ENCODE measurements around the gene SLC44A5. TPM values are rescaled to one million over a fixed set of nuclear protein-coding genes. Genes with fewer than 3 reads are reported as not detected.

SLC44A5 gene
- total and polyA plus RNA-seq, 10 of the 15 experiments (the other 5 are each of a cell fraction or from before 2014, with no cell fraction given), result 0.04 to 1.3 TPM; not detected in 8

GRCh38 chr1:75373542-75374159 is 237.3 kb downstream of the SLC44A5 start:
- Histone ChIP-seq H3K27me3 (replicated peaks in 1 of 2; ENCODE audit: control insufficient read depth in 2 of 2, insufficient read depth in 2 of 2, low read length in 1 of 2) (no peaks in the 10 kb centered on the region), H4K20me1 (ENCODE audit: control insufficient read depth, insufficient read depth) (no peaks in the 10 kb centered on the region), H2AFZ (ENCODE audit: control insufficient read depth, low read depth, low read length) (no peak overlapping the region), H3K36me3 (ENCODE audit: control insufficient read depth in 2 of 2, insufficient read depth in 2 of 2, low read length in 1 of 2) (no peaks in the 10 kb centered on the region), H3K4me1 (ENCODE audit: control insufficient read depth, insufficient read depth, low read length) (no peaks in the 10 kb centered on the region), H3K9me3 (replicated peaks; ENCODE audit: control insufficient read depth, insufficient read depth, low read length) (no peaks in the 10 kb centered on the region), H3K9ac (ENCODE audit: control insufficient read depth, insufficient read depth, low read length) (no peak overlapping the region), H3K79me2 (ENCODE audit: control insufficient read depth, insufficient read depth, low read length) (no peaks in the 10 kb centered on the region), H3K27ac (ENCODE audit: control insufficient read depth, insufficient read depth) (no peak overlapping the region), H3K4me2 (ENCODE audit: control insufficient read depth, insufficient read depth) (no peak overlapping the region), H3K4me3 (no peak overlapping the region)
- ATAC-seq, result no peak
- no peak for FAIRE-seq
- ChIA-PET CTCF (no interaction called here), POLR2A (no interaction called here), SMC1A (ENCODE audit: uncharacterized antibody, unreplicated experiment) (no interaction called here), RAD21 (ENCODE audit: unreplicated experiment) (no interaction called here)
- intact Hi-C loops (cut with micrococcal nuclease; ENCODE audit: unreplicated experiment) (no loop called here), in situ Hi-C loops (cut with MboI) (no loop called here)
- WGBS (ENCODE audit: insufficient coverage, insufficient replicate concordance, low lambda C conversion rate, missing lambda C conversion rate), result 46% methylated on average over 5 of the region's 5 CpGs
- no peak for DNase-seq (ENCODE audit: low read depth, low spot score)
- TF ChIP-seq, protein P1, sequence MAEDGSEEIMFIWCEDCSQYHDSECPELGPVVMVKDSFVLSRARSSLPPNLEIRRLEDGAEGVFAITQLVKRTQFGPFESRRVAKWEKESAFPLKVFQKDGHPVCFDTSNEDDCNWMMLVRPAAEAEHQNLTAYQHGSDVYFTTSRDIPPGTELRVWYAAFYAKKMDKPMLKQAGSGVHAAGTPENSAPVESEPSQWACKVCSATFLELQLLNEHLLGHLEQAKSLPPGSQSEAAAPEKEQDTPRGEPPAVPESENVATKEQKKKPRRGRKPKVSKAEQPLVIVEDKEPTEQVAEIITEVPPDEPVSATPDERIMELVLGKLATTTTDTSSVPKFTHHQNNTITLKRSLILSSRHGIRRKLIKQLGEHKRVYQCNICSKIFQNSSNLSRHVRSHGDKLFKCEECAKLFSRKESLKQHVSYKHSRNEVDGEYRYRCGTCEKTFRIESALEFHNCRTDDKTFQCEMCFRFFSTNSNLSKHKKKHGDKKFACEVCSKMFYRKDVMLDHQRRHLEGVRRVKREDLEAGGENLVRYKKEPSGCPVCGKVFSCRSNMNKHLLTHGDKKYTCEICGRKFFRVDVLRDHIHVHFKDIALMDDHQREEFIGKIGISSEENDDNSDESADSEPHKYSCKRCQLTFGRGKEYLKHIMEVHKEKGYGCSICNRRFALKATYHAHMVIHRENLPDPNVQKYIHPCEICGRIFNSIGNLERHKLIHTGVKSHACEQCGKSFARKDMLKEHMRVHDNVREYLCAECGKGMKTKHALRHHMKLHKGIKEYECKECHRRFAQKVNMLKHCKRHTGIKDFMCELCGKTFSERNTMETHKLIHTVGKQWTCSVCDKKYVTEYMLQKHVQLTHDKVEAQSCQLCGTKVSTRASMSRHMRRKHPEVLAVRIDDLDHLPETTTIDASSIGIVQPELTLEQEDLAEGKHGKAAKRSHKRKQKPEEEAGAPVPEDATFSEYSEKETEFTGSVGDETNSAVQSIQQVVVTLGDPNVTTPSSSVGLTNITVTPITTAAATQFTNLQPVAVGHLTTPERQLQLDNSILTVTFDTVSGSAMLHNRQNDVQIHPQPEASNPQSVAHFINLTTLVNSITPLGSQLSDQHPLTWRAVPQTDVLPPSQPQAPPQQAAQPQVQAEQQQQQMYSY (CRISPR knock-in tag; IDR thresholded peaks at IDR 0.05), result no peak
- no peak for TF ChIP-seq SIN3A (IDR thresholded peaks at IDR 0.05; ENCODE audit: low read depth, low read length)
- no TSS peak for BruUV-seq (replicated peaks)

DNA sequence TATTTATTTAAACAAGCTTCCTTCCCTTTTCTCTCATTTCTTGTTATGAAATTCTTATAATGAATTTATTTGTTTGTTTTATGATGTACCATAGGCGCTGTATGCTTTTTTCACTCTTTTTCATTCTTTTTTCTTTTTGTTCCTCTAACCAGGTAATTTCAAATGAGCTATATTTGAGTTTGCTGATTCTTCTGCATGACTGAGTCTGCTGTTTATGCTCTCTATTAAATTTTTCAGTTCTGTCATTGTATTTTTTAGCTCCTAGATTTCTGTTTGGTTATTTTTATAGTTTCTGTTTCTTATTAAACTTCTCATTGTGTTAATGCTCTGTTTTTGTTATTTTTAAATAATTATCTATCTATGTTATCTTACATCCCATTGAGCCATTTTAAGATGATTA is 244.3 kb downstream of the SLC44A5 start:
- Histone ChIP-seq H4K20me1 (ENCODE audit: control insufficient read depth, insufficient read depth) (no peaks in the 10 kb centered on the region), H3K27me3 (replicated peaks in 1 of 2; ENCODE audit: control insufficient read depth in 2 of 2, insufficient read depth in 2 of 2, low read length in 1 of 2) (no peaks in the 10 kb centered on the region), H3K79me2 (ENCODE audit: control insufficient read depth, insufficient read depth, low read length) (no peaks in the 10 kb centered on the region), H3K4me3 (no peak overlapping the region), H3K4me2 (ENCODE audit: control insufficient read depth, insufficient read depth) (no peak overlapping the region), H2AFZ (ENCODE audit: control insufficient read depth, low read depth, low read length) (no peak overlapping the region), H3K36me3 (ENCODE audit: control insufficient read depth in 2 of 2, insufficient read depth in 2 of 2, low read length in 1 of 2) (no peaks in the 10 kb centered on the region), H3K9me3 (replicated peaks; ENCODE audit: control insufficient read depth, insufficient read depth, low read length) (no peaks in the 10 kb centered on the region; the same call in 1 of the 3 replicates), H3K9ac (ENCODE audit: control insufficient read depth, insufficient read depth, low read length) (no peak overlapping the region), H3K4me1 (ENCODE audit: control insufficient read depth, insufficient read depth, low read length) (no peaks in the 10 kb centered on the region), H3K27ac (ENCODE audit: control insufficient read depth, insufficient read depth) (no peak overlapping the region)
- ChIA-PET SMC1A (ENCODE audit: uncharacterized antibody, unreplicated experiment) (interaction anchor here (1.1 to 1.9 kb wide), 2 partner anchors 9 kb away, joined by 4 to 6 read pairs; no protein-coding TSS in a partner anchor), RAD21 (ENCODE audit: unreplicated experiment) (no interaction called here), CTCF (interaction anchor here (0.9 kb wide), 1 partner anchor 12 kb away, joined by 4 read pairs; no protein-coding TSS in a partner anchor), POLR2A (no interaction called here)
- FAIRE-seq (no peak), ATAC-seq (no peak), DNase-seq (ENCODE audit: low read depth, low spot score) (no peak)
- BruUV-seq (replicated peaks), result no TSS peak
- intact Hi-C loops (cut with micrococcal nuclease; ENCODE audit: unreplicated experiment) (no loop called here), in situ Hi-C loops (cut with MboI) (no loop called here)
- 50% methylated on average over 1 of the region's 1 CpG for WGBS (ENCODE audit: insufficient coverage, insufficient replicate concordance, low lambda C conversion rate, missing lambda C conversion rate)
- TF ChIP-seq RFX5 (IDR thresholded peaks at IDR 0.05; ENCODE audit: low read depth, low read length) (no peak), SMARCA5 (IDR thresholded peaks at IDR 0.05) (no peak), NBN (IDR thresholded peaks at IDR 0.05) (no peak), MYB (IDR thresholded peaks at IDR 0.05; ENCODE audit: borderline replicate concordance, low read depth, low read length) (no peak), RB1 (IDR thresholded peaks at IDR 0.05; ENCODE audit: borderline replicate concordance) (no peak)
- TF ChIP-seq, protein P2, sequence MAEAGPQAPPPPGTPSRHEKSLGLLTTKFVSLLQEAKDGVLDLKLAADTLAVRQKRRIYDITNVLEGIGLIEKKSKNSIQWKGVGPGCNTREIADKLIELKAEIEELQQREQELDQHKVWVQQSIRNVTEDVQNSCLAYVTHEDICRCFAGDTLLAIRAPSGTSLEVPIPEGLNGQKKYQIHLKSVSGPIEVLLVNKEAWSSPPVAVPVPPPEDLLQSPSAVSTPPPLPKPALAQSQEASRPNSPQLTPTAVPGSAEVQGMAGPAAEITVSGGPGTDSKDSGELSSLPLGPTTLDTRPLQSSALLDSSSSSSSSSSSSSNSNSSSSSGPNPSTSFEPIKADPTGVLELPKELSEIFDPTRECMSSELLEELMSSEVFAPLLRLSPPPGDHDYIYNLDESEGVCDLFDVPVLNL (IDR thresholded peaks at IDR 0.05; ENCODE audit: low read depth, low read length), result no peak
- TF ChIP-seq, protein P3, sequence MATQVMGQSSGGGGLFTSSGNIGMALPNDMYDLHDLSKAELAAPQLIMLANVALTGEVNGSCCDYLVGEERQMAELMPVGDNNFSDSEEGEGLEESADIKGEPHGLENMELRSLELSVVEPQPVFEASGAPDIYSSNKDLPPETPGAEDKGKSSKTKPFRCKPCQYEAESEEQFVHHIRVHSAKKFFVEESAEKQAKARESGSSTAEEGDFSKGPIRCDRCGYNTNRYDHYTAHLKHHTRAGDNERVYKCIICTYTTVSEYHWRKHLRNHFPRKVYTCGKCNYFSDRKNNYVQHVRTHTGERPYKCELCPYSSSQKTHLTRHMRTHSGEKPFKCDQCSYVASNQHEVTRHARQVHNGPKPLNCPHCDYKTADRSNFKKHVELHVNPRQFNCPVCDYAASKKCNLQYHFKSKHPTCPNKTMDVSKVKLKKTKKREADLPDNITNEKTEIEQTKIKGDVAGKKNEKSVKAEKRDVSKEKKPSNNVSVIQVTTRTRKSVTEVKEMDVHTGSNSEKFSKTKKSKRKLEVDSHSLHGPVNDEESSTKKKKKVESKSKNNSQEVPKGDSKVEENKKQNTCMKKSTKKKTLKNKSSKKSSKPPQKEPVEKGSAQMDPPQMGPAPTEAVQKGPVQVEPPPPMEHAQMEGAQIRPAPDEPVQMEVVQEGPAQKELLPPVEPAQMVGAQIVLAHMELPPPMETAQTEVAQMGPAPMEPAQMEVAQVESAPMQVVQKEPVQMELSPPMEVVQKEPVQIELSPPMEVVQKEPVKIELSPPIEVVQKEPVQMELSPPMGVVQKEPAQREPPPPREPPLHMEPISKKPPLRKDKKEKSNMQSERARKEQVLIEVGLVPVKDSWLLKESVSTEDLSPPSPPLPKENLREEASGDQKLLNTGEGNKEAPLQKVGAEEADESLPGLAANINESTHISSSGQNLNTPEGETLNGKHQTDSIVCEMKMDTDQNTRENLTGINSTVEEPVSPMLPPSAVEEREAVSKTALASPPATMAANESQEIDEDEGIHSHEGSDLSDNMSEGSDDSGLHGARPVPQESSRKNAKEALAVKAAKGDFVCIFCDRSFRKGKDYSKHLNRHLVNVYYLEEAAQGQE (IDR thresholded peaks at IDR 0.05; ENCODE audit: low read depth, low read length), result no peak

Measured in GM12878 (cell line).